Adrenal gland (tissue), 12 donors: ENCODE measurements around the gene NIN. TPM values are rescaled to one million over a fixed set of nuclear protein-coding genes. Genes with fewer than 3 reads are reported as not detected.

Experiments
- DNase-seq, 7 donors: peaks; one replicate each; pipeline ENCODE4 v3.0.0-alpha.2; 2019 to 2020
- H3K27ac ChIP-seq, 5 donors: fragments of 200-600 bp; sonication (generic) in 4 of 5; 1 replicate in 3 of 5; 2 replicates in 2 of 5; pipeline versions ENCODE4 v1.5.1 to v1.8.0; 2016 to 2020; ENCODE audit warnings: mild to moderate bottlenecking in 1 of 5
- H3K27me3 ChIP-seq: fragments of 200-600 bp; 2 replicates; pipeline ENCODE4 v1.8.0; 2021
- H3K36me3 ChIP-seq, 2 donors: fragments of 200-600 bp; replicated peaks in 1 of 2; 1 replicate in 1 of 2; 2 replicates in 1 of 2; pipeline versions ENCODE4 v1.5.1 to v1.8.0; 2018 to 2022
- H3K4me1 ChIP-seq, 2 donors: fragments of 200-600 bp; replicated peaks in 1 of 2; 1 replicate in 1 of 2; 2 replicates in 1 of 2; pipeline versions ENCODE4 v1.5.1 to v1.8.0; 2018 to 2021
- H3K4me3 ChIP-seq, 4 donors: fragments of 200-600 bp; sonication (generic) in 3 of 4; one replicate each; pipeline ENCODE4 v1.5.1; 2016 to 2018
- H3K9me3 ChIP-seq, 3 donors: fragments of 200-600 bp; sonication (generic) in 1 of 3; replicated peaks in 1 of 3; 1 replicate in 2 of 3; 2 replicates in 1 of 3; pipeline versions ENCODE4 v1.5.1 to v1.8.0; 2016 to 2021
- POLR2A ChIP-seq, 2 donors: fragments of 450-650 bp; IDR thresholded peaks; one replicate each; pipeline ENCODE4 v1.6.1; 2017; ENCODE audit warnings: antibody characterized with exemption in 2 of 2, mild to moderate bottlenecking in 2 of 2, moderate library complexity in 1 of 2
- WGBS, 4 donors: extraction: QIAGEN DNeasy Blood & Tissue Kit in 2 of 4; methylation state at CpG; one replicate each; pipeline versions ENCODE4 v1.1.5 to v1.1.7; 2013 to 2017; 5-methylcytosine and 5-hydroxymethylcytosine counted together
- intact Hi-C, 2 donors: fragments of 100-400 bp; cut with DNase I; formaldehyde crosslinking; loops; one replicate each; pipeline versions ENCODE4 v1.14.1 to v1.15.0; 2022 to 2023
- polyA plus RNA-seq, 3 donors: library from polyadenylated mRNA; stranded (reverse); fragments of 200-250 nt in 2 of 3; fragments of 350-450 nt in 1 of 3; fragmentation: Illumina TruSeq in 1 of 3; extraction: RNeasy Lipid Tissue Mini Kit (QIAGEN cat#74804) in 1 of 3; gene quantifications; one replicate each; pipeline ENCODE4 v1.2.3, GENCODE V29; 2013 to 2014
- total RNA-seq, 9 donors: library from RNA; depleted of rRNA in 4 of 9; stranded (reverse); fragments of >200 nt in 4 of 9; fragments of 120-200 nt in 1 of 9; fragmentation: NEBNext Ultra II Directional in 1 of 9; extraction: Animal tissue kit (Norgen Biotek cat#: 25700) in 1 of 9; gene quantifications; one replicate each; pipeline versions ENCODE4 v1.1.0 to v1.2.4, GENCODE V29; 2013 to 2023
- TF ChIP-seq, protein P1 (sequence below), 6 experiments: fragments of 450-650 bp in 4 of 6; fragments of 200-600 bp in 2 of 6; sonication (generic) in 1 of 6; IDR thresholded peaks; 1 replicate in 5 of 6; 2 replicates in 1 of 6; pipeline versions ENCODE4 v1.5.1 to v1.8.0; 2016 to 2021; ENCODE audit warnings: antibody characterized with exemption in 6 of 6, mild to moderate bottlenecking in 2 of 6, moderate library complexity in 1 of 6
- donor health status: healthy with polysubstance abuse.
- donor health status: Bipolar disorder and iron deficiency.
- donor health status: DM: yes; HTN: yes; CAD: no.
- donor health status: DM: no; HTN: no; CAD: no.
- donor health status: DM: no; HTN: no; CAD: no.
- donor health status: DM: yes; HTN: yes; CAD: no.

The NIN gene
- total and polyA plus RNA-seq, 12 donors: 3.0 to 66.1 (median 17.9) TPM

DNA sequence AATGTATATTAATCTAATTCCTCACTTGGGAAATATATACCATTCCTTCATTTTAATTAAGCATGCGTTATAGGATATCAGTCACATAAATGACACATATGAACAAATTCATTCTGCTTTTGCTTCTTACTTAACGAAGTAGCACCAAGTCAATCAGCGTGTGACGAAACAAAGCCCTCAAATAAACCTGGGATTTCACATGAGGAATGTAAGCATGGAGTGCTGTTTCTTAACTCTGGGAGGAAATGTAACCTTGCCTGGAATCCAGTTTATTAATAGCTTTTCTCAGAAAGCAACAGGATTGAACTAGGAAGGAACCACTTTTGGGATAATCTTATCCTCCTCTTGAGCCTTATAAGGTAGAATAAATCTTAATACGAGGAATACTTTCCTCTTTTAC, 72.0 kb downstream of the NIN start:
- no peak for DNase-seq
- Histone ChIP-seq H3K36me3 (peaks cover 0 to 31% of the 10 kb centered on the region in 2 donors), H3K9me3 (no peaks in the 10 kb centered on the region), H3K4me1 (no peaks in the 10 kb centered on the region), H3K4me3 (no peak overlapping the region), H3K27me3 (no peaks in the 10 kb centered on the region), H3K27ac (no peak overlapping the region)
- 89 to 94% (median 91%) methylated on average over 5 of the region's 5 CpGs for WGBS, 4 donors
- intact Hi-C loops: no loop called here
- TF ChIP-seq, protein P1, sequence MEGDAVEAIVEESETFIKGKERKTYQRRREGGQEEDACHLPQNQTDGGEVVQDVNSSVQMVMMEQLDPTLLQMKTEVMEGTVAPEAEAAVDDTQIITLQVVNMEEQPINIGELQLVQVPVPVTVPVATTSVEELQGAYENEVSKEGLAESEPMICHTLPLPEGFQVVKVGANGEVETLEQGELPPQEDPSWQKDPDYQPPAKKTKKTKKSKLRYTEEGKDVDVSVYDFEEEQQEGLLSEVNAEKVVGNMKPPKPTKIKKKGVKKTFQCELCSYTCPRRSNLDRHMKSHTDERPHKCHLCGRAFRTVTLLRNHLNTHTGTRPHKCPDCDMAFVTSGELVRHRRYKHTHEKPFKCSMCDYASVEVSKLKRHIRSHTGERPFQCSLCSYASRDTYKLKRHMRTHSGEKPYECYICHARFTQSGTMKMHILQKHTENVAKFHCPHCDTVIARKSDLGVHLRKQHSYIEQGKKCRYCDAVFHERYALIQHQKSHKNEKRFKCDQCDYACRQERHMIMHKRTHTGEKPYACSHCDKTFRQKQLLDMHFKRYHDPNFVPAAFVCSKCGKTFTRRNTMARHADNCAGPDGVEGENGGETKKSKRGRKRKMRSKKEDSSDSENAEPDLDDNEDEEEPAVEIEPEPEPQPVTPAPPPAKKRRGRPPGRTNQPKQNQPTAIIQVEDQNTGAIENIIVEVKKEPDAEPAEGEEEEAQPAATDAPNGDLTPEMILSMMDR (IDR thresholded peaks at IDR 0.05): no peak
- TF ChIP-seq POLR2A (IDR thresholded peaks at IDR 0.05): no peak

GRCh38 chr14:50758305-50758704, 72.7 kb downstream of the NIN start:
- Histone ChIP-seq H3K4me1 (no peaks in the 10 kb centered on the region), H3K36me3 (peaks cover 0 to 31% of the 10 kb centered on the region in 2 donors), H3K4me3 (no peak overlapping the region), H3K27me3 (no peaks in the 10 kb centered on the region), H3K27ac (no peak overlapping the region), H3K9me3 (no peaks in the 10 kb centered on the region)
- WGBS, 4 donors: 95 to 99% (median 98%) methylated on average over 7 of the region's 7 CpGs
- no peak for DNase-seq
- intact Hi-C loops: no loop called here
- TF ChIP-seq, protein P1 (IDR thresholded peaks at IDR 0.05): no peak
- no peak for TF ChIP-seq POLR2A (IDR thresholded peaks at IDR 0.05)

DNA sequence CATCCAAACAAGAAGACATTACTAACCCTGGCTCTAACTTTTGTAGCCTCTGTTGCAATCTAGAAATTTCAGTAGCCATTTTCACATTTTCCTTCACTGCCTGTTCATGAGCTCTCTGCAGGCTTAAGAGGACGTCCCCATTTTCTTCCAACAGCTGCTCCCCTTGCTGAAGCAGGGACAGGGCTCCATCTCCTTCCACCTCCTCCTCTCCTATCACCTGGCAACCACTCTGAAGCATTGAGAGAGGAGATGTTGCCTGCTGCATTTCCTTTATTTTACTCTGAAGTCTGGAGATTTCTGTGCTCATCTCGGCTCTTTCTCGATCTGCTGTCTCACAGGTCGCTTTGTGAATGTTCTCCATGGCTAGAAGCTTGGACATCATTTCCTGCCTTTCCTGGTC, 73.3 kb downstream of the NIN start:
- TF ChIP-seq, protein P1 (IDR thresholded peaks at IDR 0.05): no peak
- TF ChIP-seq POLR2A (IDR thresholded peaks at IDR 0.05): no peak
- no peak overlapping the region for H3K27ac ChIP-seq
- H3K36me3 ChIP-seq: peaks cover 0 to 30% of the 10 kb centered on the region in 2 donors
- no peaks in the 10 kb centered on the region for H3K27me3 ChIP-seq
- no peaks in the 10 kb centered on the region for H3K9me3 ChIP-seq
- H3K4me1 ChIP-seq: no peaks in the 10 kb centered on the region
- DNase-seq: no peak
- intact Hi-C loops: no loop called here
- 95 to 98% (median 96%) methylated on average over 4 of the region's 4 CpGs for WGBS, 4 donors
- no peak overlapping the region for H3K4me3 ChIP-seq

- Histone ChIP-seq H3K36me3 (peaks cover 0 to 23% of the 10 kb centered on the region in 2 donors), H3K27ac (no peak overlapping the region), H3K9me3 (no peaks in the 10 kb centered on the region), H3K27me3 (no peaks in the 10 kb centered on the region), H3K4me3 (no peak overlapping the region), H3K4me1 (no peaks in the 10 kb centered on the region)
- no peak for DNase-seq
- WGBS, 4 donors: 77 to 95% (median 88%) methylated on average over 8 of the region's 8 CpGs
- no peak for TF ChIP-seq POLR2A (IDR thresholded peaks at IDR 0.05)
- TF ChIP-seq, protein P1 (IDR thresholded peaks at IDR 0.05): no peak
- intact Hi-C loops: no loop called here
These were observed 74.7 kb downstream of the NIN start for GRCh38 chr14:50756300-50756699.
